A673 (cell line): ENCODE measurements around the gene PPP2R5C. TPM values are rescaled to one million over a fixed set of nuclear protein-coding genes. Genes with fewer than 3 reads are reported as not detected.

ENCODE experiments used
- BruUV-seq: library from RNA; stranded (reverse); fragments of 400-500 nt; replicated peaks from 2 replicates; lab custom pipeline; 2021; lab: Mats Ljungman, UMichigan
- CTCF ChIA-PET: fragments of 300-600 bp; sonication (Branson Sonifier 250); formaldehyde crosslinking; loops from one replicate; lab custom pipeline; 2022; ENCODE audit warnings: antibody characterized with exemption; lab: Charles Lee
- POLR2A ChIA-PET: fragments of 300-600 bp; sonication (Branson Sonifier 250); formaldehyde crosslinking; loops from one replicate; lab custom pipeline; 2022; ENCODE audit warnings: antibody characterized with exemption; ENCODE audit not compliant: low non-redundant PET; lab: Charles Lee
- DNase-seq: peaks from one replicate; pipeline ENCODE4 v3.0.0-alpha.2; 2015; ENCODE audit warnings: low spot score
- H3K27ac ChIP-seq: fragments of 200-600 bp; sonication (generic); 2 replicates; pipeline ENCODE4 v1.5.1; 2016; ENCODE audit warnings: mixed run types, low read depth, mild to moderate bottlenecking, mixed read lengths, antibody characterized with exemption, low read length; ENCODE audit not compliant: poor library complexity, severe bottlenecking
- H3K27me3 ChIP-seq: fragments of 200-600 bp; sonication (generic); replicated peaks from 2 replicates; pipeline ENCODE4 v1.6.1; 2017; ENCODE audit warnings: mixed run types, low read depth, mild to moderate bottlenecking, mixed read lengths, antibody characterized with exemption, low read length; ENCODE audit not compliant: insufficient read depth, poor library complexity
- H3K36me3 ChIP-seq: fragments of 200-600 bp; sonication (generic); 2 replicates; pipeline ENCODE4 v1.6.1; 2016; ENCODE audit warnings: mixed run types, mild to moderate bottlenecking, mixed read lengths, antibody characterized with exemption, low read length; ENCODE audit not compliant: insufficient read depth, poor library complexity, severe bottlenecking
- H3K4me1 ChIP-seq: fragments of 200-600 bp; sonication (generic); 2 replicates; pipeline ENCODE4 v1.6.1; 2017; ENCODE audit warnings: mixed run types, mild to moderate bottlenecking, mixed read lengths, antibody characterized with exemption, low read length; ENCODE audit not compliant: insufficient read depth, poor library complexity, severe bottlenecking
- H3K4me3 ChIP-seq: fragments of 200-600 bp; sonication (generic); 2 replicates; pipeline ENCODE4 v1.5.1; 2016; ENCODE audit warnings: low read depth, mixed run types, mild to moderate bottlenecking, mixed read lengths, low read length; ENCODE audit not compliant: poor library complexity, severe bottlenecking
- H3K9me3 ChIP-seq: fragments of 200-600 bp; sonication (generic); 2 replicates; pipeline ENCODE4 v1.6.1; 2016; ENCODE audit warnings: mixed run types, low read depth, mild to moderate bottlenecking, mixed read lengths, antibody characterized with exemption, low read length; ENCODE audit not compliant: poor library complexity, severe bottlenecking
- EZH2 ChIP-seq: fragments of 200-600 bp; sonication (generic); IDR thresholded peaks from 2 replicates; pipeline ENCODE4 v1.6.1; 2017; ENCODE audit warnings: borderline replicate concordance, low read depth, mild to moderate bottlenecking, mixed read lengths, antibody characterized with exemption, low read length; ENCODE audit not compliant: poor library complexity, severe bottlenecking
- intact Hi-C: fragments of 100-400 bp; cut with micrococcal nuclease; formaldehyde crosslinking; loops from one replicate; pipeline ENCODE4 v1.10.0; 2022; ENCODE audit not compliant: unreplicated experiment
- total RNA-seq: library from RNA; stranded (reverse); gene quantifications from 2 replicates; pipeline ENCODE4 v1.2.3, GENCODE V29; 2021
- TF ChIP-seq, protein P1 (sequence below): fragments of 300-800, 200-600 bp; sonication (generic); conservative IDR thresholded peaks from 2 replicates; pipeline ENCODE4 v1.5.1; 2017; ENCODE audit warnings: low read depth, mild to moderate bottlenecking, antibody characterized with exemption, low read length, moderate library complexity, mixed read lengths

Gene PPP2R5C
- total RNA-seq, 1 experiment from 2014 or later = 113 TPM

DNA sequence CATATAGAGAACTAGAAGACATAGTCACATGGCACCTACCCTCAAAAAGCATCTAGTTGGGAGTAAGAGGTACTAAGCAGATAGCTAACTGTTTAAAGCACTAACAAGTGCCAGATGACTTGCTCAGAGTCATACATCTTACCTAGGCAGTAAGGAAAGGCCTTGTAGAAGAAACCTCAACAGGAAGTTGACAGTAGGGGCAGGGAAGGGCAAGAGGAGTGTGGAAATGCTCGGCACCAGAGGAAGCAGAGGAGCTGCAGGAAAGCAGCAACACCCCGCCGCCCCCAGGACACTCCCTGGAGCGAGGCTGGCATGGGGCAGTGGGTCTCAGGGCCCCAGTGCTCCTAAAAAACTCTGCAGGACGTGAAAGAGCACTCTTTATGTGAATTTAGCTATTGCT is 92.9 kb downstream of the PPP2R5C start:
- BruUV-seq = no TSS peak
- POLR2A ChIA-PET = no interaction called here
- H3K36me3 ChIP-seq = peaks cover 8% of the 10 kb centered on the region
- intact Hi-C loops = no loop called here
- no peak overlapping the region for H3K4me3 ChIP-seq
- H3K4me1 ChIP-seq = no peaks in the 10 kb centered on the region
- no peak overlapping the region for H3K27ac ChIP-seq
- no peak for DNase-seq
- H3K27me3 ChIP-seq = no peaks in the 10 kb centered on the region
- CTCF ChIA-PET = no interaction called here
- no peak for TF ChIP-seq EZH2
- TF ChIP-seq, protein P1, sequence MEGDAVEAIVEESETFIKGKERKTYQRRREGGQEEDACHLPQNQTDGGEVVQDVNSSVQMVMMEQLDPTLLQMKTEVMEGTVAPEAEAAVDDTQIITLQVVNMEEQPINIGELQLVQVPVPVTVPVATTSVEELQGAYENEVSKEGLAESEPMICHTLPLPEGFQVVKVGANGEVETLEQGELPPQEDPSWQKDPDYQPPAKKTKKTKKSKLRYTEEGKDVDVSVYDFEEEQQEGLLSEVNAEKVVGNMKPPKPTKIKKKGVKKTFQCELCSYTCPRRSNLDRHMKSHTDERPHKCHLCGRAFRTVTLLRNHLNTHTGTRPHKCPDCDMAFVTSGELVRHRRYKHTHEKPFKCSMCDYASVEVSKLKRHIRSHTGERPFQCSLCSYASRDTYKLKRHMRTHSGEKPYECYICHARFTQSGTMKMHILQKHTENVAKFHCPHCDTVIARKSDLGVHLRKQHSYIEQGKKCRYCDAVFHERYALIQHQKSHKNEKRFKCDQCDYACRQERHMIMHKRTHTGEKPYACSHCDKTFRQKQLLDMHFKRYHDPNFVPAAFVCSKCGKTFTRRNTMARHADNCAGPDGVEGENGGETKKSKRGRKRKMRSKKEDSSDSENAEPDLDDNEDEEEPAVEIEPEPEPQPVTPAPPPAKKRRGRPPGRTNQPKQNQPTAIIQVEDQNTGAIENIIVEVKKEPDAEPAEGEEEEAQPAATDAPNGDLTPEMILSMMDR = no peak
- no peaks in the 10 kb centered on the region for H3K9me3 ChIP-seq

DNA sequence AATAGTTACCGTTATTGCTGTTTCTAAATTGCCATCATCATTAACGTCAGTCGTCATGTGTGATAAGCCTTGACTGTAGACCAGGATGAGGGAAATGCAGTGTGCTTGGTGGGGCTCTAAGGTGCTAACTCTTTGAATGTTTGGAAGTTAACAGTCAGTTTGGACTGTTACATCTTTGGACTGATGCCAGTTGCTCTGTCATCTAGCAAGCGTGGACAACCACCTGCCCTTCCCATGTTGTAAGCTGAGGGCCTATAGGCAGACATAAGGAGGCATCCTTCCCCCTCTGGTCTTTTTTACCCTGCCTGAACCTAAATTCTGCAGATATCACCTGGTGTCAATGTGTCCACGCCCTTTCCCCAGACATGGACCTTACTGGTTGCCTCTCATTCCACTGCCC is 94.4 kb downstream of the PPP2R5C start:
- no peaks in the 10 kb centered on the region for H3K27me3 ChIP-seq
- peaks cover 13% of the 10 kb centered on the region for H3K36me3 ChIP-seq
- intact Hi-C loops = no loop called here
- TF ChIP-seq, protein P1 = no peak
- TF ChIP-seq EZH2 = no peak
- ChIA-PET POLR2A (no interaction called here), CTCF (no interaction called here)
- H3K4me1 ChIP-seq = no peaks in the 10 kb centered on the region
- BruUV-seq = no TSS peak
- H3K4me3 ChIP-seq = no peak overlapping the region
- H3K27ac ChIP-seq = no peak overlapping the region
- DNase-seq = no peak
- H3K9me3 ChIP-seq = no peaks in the 10 kb centered on the region

DNA sequence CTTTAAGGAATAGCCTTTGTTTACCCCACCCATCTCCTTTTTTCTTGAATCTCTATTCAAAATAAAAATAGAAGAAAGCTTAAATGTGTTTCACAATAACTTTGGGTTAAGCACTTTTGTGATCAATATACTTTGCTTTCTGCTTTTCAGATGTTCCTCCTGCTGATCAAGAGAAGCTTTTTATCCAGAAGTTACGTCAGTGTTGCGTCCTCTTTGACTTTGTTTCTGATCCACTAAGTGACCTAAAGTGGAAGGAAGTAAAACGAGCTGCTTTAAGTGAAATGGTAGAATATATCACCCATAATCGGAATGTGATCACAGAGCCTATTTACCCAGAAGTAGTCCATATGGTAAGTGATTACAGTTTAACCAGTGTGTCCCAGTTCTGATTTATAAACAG is 95.0 kb downstream of the PPP2R5C start:
- H3K9me3 ChIP-seq = no peaks in the 10 kb centered on the region
- H3K27me3 ChIP-seq = no peaks in the 10 kb centered on the region
- no peaks in the 10 kb centered on the region for H3K4me1 ChIP-seq
- CTCF ChIA-PET = interaction anchor here (0.6 kb wide), 1 partner anchor 80 kb away, joined by 3 read pairs; no protein-coding TSS in a partner anchor
- H3K27ac ChIP-seq = no peak overlapping the region
- no TSS peak for BruUV-seq
- no peak overlapping the region for H3K4me3 ChIP-seq
- POLR2A ChIA-PET = no interaction called here
- TF ChIP-seq EZH2 = no peak
- TF ChIP-seq, protein P1 = no peak
- no peak for DNase-seq
- peaks cover 13% of the 10 kb centered on the region for H3K36me3 ChIP-seq
- intact Hi-C loops = no loop called here
